SK-N-SH treated with all-trans-retinoic acid at 6 μM for 48 hours (cell line): ENCODE results near the gene ARHGAP18.
A peak's percentile ranks its signal among the peaks of the same experiment; 100 is the strongest.

ENCODE experiments used
- ATAC-seq: fragments of 200-7000 bp; cut with Tn5 transposase; 3 replicates; pipeline ENCODE4 v1.9.1; 2020; ENCODE audit warnings: mild to moderate bottlenecking, moderate library complexity
- ARNTL ChIP-seq: fragments of 450-650 bp; formaldehyde crosslinking; IDR thresholded peaks from 2 replicates; pipeline ENCODE4 v1.5.0; 2020; ENCODE audit warnings: low read depth, mild to moderate bottlenecking, moderate library complexity, borderline replicate concordance
- BACH2 ChIP-seq: fragments of 250-450 bp; sonication (Bioruptor Pico); IDR thresholded peaks from 2 replicates; pipeline ENCODE4 v1.9.0; 2021; ENCODE audit warnings: mild to moderate bottlenecking, borderline replicate concordance
- CSDC2 ChIP-seq: fragments of 250-450 bp; sonication (Bioruptor Pico); IDR thresholded peaks from 2 replicates; pipeline ENCODE4 v1.5.0; 2020; ENCODE audit warnings: mild to moderate bottlenecking, moderate library complexity
- ESRRG ChIP-seq: fragments of 250-450 bp; sonication (Bioruptor Pico); IDR thresholded peaks from 2 replicates; pipeline ENCODE4 v1.6.1; 2021; ENCODE audit warnings: mild to moderate bottlenecking
- GLIS3 ChIP-seq: fragments of 250-450 bp; sonication (Bioruptor Pico); IDR thresholded peaks from 2 replicates; pipeline ENCODE4 v1.5.0; 2020; ENCODE audit warnings: mild to moderate bottlenecking, moderate library complexity
- ISL1 ChIP-seq: fragments of 250-450 bp; sonication (Bioruptor Pico); IDR thresholded peaks from 2 replicates; pipeline ENCODE4 v2.1.2; 2022; ENCODE audit warnings: mild to moderate bottlenecking, moderate library complexity
- OSR1 ChIP-seq: fragments of 250-450 bp; sonication (Bioruptor Pico); IDR thresholded peaks from 2 replicates; pipeline ENCODE4 v1.8.0; 2022; ENCODE audit warnings: moderate library complexity, mild to moderate bottlenecking, inconsistent platforms
- PPARA ChIP-seq: fragments of 250-450 bp; sonication (Bioruptor Pico); IDR thresholded peaks from 2 replicates; pipeline ENCODE4 v1.5.0; 2020; ENCODE audit warnings: mild to moderate bottlenecking, borderline replicate concordance
- RARB ChIP-seq: fragments of 250-450 bp; sonication (Bioruptor Pico); IDR thresholded peaks from 2 replicates; pipeline ENCODE4 v1.8.0; 2021; ENCODE audit warnings: mild to moderate bottlenecking, moderate library complexity
- SNAI2 ChIP-seq: fragments of 250-450 bp; sonication (Bioruptor Pico); IDR thresholded peaks from 2 replicates; pipeline ENCODE4 v1.5.0; 2020; ENCODE audit warnings: mild to moderate bottlenecking, moderate library complexity
- TCF4 ChIP-seq: fragments of 250-450 bp; sonication (Bioruptor Pico); IDR thresholded peaks from 2 replicates; pipeline ENCODE4 v1.8.0; 2021; ENCODE audit warnings: mild to moderate bottlenecking, moderate library complexity, borderline replicate concordance
- TOX ChIP-seq: fragments of 250-450 bp; sonication (Bioruptor Pico); IDR thresholded peaks from 2 replicates; pipeline ENCODE4 v1.8.0; 2021; ENCODE audit warnings: mild to moderate bottlenecking, moderate library complexity, borderline replicate concordance
- ZC3H10 ChIP-seq: fragments of 250-450 bp; sonication (Bioruptor Pico); IDR thresholded peaks from 2 replicates; pipeline ENCODE4 v1.5.1; 2021; ENCODE audit warnings: mild to moderate bottlenecking, moderate library complexity
- ZFP3 ChIP-seq: fragments of 250-450 bp; sonication (Bioruptor Pico); IDR thresholded peaks from 2 replicates; pipeline ENCODE4 v1.5.0; 2020; ENCODE audit warnings: mild to moderate bottlenecking, moderate library complexity
- ZFP30 ChIP-seq: fragments of 450-650 bp; formaldehyde crosslinking; IDR thresholded peaks from 2 replicates; pipeline ENCODE4 v1.5.0; 2022; ENCODE audit warnings: mild to moderate bottlenecking, moderate library complexity
- ZNF565 ChIP-seq: fragments of 450-650 bp; formaldehyde crosslinking; conservative IDR thresholded peaks from 2 replicates; pipeline ENCODE4 v1.5.0; 2020; ENCODE audit warnings: low read depth, mild to moderate bottlenecking, moderate library complexity
- ZNF8 ChIP-seq: fragments of 450-650 bp; formaldehyde crosslinking; IDR thresholded peaks from 2 replicates; pipeline ENCODE4 v1.5.0; 2020; ENCODE audit warnings: mild to moderate bottlenecking, moderate library complexity
- TF ChIP-seq, protein P1 (sequence below): fragments of 250-450 bp; sonication (Bioruptor Pico); IDR thresholded peaks from 2 replicates; pipeline ENCODE4 v1.5.1; 2021; ENCODE audit warnings: mild to moderate bottlenecking, moderate library complexity
- TF ChIP-seq, protein P2 (sequence below): fragments of 250-450 bp; sonication (Bioruptor Pico); IDR thresholded peaks from 2 replicates; pipeline ENCODE4 v1.5.1; 2020; ENCODE audit warnings: low read depth, mild to moderate bottlenecking, moderate library complexity
- TF ChIP-seq, protein P3 (sequence below): fragments of 250-450 bp; sonication (Bioruptor Pico); IDR thresholded peaks from 2 replicates; pipeline ENCODE4 v1.8.0; 2021; ENCODE audit warnings: low read depth, mild to moderate bottlenecking, moderate library complexity, borderline replicate concordance
- TF ChIP-seq, protein P4 (sequence below): fragments of 250-450 bp; sonication (Bioruptor Pico); IDR thresholded peaks from 2 replicates; pipeline ENCODE4 v1.8.0; 2020; ENCODE audit warnings: mild to moderate bottlenecking, moderate library complexity, borderline replicate concordance
- TF ChIP-seq, protein P5 (sequence below): fragments of 250-450 bp; sonication (Bioruptor Pico); IDR thresholded peaks from 2 replicates; pipeline ENCODE4 v1.5.0; 2020; ENCODE audit warnings: mild to moderate bottlenecking, moderate library complexity

The ARHGAP18 gene

DNA sequence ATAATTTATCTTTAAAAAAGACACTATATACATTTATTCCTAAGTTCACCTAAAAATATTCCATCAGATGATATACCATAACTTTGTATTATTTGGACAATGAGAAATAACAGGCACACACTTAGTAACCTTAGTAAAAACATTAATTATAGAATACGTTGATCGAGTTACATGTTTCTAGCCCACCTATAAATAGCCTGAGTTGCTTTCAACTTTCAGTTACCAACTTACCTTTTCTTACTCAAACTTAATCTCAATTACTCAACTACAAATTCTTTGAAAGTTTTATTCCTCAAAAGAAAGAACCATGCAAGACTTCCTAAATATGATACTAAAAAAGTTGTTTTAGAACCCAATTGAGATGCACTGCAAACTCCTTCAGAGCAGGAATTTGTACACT is 12.2 kb downstream of the ARHGAP18 start:
- TF ChIP-seq, protein P1, sequence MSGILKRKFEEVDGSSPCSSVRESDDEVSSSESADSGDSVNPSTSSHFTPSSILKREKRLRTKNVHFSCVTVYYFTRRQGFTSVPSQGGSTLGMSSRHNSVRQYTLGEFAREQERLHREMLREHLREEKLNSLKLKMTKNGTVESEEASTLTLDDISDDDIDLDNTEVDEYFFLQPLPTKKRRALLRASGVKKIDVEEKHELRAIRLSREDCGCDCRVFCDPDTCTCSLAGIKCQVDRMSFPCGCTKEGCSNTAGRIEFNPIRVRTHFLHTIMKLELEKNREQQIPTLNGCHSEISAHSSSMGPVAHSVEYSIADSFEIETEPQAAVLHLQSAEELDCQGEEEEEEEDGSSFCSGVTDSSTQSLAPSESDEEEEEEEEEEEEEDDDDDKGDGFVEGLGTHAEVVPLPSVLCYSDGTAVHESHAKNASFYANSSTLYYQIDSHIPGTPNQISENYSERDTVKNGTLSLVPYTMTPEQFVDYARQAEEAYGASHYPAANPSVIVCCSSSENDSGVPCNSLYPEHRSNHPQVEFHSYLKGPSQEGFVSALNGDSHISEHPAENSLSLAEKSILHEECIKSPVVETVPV (CRISPR knock-in tag): no peak
- TF ChIP-seq ESRRG (CRISPR knock-in tag): no peak
- TF ChIP-seq, protein P2, sequence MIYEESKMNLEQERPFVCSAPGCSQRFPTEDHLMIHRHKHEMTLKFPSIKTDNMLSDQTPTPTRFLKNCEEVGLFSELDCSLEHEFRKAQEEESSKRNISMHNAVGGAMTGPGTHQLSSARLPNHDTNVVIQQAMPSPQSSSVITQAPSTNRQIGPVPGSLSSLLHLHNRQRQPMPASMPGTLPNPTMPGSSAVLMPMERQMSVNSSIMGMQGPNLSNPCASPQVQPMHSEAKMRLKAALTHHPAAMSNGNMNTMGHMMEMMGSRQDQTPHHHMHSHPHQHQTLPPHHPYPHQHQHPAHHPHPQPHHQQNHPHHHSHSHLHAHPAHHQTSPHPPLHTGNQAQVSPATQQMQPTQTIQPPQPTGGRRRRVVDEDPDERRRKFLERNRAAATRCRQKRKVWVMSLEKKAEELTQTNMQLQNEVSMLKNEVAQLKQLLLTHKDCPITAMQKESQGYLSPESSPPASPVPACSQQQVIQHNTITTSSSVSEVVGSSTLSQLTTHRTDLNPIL (CRISPR knock-in tag): no peak
- TF ChIP-seq ZNF565: no peak
- TF ChIP-seq GLIS3 (CRISPR knock-in tag): no peak
- TF ChIP-seq ZC3H10 (CRISPR knock-in tag): no peak
- TF ChIP-seq ZNF8: no peak
- TF ChIP-seq BACH2: no peak
- TF ChIP-seq, protein P3, sequence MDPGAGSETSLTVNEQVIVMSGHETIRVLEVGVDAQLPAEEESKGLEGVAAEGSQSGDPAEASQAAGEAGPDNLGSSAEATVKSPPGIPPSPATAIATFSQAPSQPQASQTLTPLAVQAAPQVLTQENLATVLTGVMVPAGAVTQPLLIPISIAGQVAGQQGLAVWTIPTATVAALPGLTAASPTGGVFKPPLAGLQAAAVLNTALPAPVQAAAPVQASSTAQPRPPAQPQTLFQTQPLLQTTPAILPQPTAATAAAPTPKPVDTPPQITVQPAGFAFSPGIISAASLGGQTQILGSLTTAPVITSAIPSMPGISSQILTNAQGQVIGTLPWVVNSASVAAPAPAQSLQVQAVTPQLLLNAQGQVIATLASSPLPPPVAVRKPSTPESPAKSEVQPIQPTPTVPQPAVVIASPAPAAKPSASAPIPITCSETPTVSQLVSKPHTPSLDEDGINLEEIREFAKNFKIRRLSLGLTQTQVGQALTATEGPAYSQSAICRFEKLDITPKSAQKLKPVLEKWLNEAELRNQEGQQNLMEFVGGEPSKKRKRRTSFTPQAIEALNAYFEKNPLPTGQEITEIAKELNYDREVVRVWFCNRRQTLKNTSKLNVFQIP (CRISPR knock-in tag): no peak
- TF ChIP-seq PPARA (CRISPR knock-in tag): no peak
- no peak for TF ChIP-seq ZFP3 (CRISPR knock-in tag)
- no peak for TF ChIP-seq TOX (CRISPR knock-in tag)
- TF ChIP-seq ISL1 (CRISPR knock-in tag): no peak
- TF ChIP-seq SNAI2: no peak
- TF ChIP-seq ARNTL: no peak
- TF ChIP-seq RARB (CRISPR knock-in tag): no peak
- TF ChIP-seq CSDC2: no peak
- TF ChIP-seq, protein P4, sequence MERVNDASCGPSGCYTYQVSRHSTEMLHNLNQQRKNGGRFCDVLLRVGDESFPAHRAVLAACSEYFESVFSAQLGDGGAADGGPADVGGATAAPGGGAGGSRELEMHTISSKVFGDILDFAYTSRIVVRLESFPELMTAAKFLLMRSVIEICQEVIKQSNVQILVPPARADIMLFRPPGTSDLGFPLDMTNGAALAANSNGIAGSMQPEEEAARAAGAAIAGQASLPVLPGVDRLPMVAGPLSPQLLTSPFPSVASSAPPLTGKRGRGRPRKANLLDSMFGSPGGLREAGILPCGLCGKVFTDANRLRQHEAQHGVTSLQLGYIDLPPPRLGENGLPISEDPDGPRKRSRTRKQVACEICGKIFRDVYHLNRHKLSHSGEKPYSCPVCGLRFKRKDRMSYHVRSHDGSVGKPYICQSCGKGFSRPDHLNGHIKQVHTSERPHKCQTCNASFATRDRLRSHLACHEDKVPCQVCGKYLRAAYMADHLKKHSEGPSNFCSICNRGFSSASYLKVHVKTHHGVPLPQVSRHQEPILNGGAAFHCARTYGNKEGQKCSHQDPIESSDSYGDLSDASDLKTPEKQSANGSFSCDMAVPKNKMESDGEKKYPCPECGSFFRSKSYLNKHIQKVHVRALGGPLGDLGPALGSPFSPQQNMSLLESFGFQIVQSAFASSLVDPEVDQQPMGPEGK (CRISPR knock-in tag): no peak
- no peak for TF ChIP-seq ZFP30 (CRISPR knock-in tag)
- TF ChIP-seq OSR1 (CRISPR knock-in tag): no peak
- TF ChIP-seq, all 23 proteins: peak for 0
- ATAC-seq: no peak

DNA sequence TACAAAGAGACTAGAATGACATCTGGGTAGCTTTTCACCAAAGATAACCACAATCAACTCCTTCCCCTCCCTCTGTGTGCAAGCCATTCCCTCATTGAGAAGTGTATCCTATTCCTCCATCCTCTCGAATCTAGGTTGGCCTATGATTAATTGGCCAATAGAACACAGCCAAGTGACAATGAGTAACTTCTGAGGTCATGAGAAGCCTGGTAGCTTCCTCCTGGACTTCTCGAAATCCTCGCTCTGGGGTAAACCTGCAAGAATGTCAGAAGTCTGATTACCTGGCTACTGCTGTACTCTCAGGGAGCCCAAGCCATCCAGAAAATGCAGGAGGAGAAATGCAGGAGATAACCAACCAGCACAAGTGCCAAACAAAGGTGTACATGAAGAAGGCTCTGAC is 13.1 kb downstream of the ARHGAP18 start:
- TF ChIP-seq, protein P2 (CRISPR knock-in tag): no peak
- TF ChIP-seq BACH2 (no peak), ARNTL (no peak), ZC3H10 (CRISPR knock-in tag) (no peak), TOX (CRISPR knock-in tag) (no peak), OSR1 (CRISPR knock-in tag) (no peak), ZFP3 (CRISPR knock-in tag) (no peak), ZNF8 (no peak), ZNF565 (no peak), SNAI2 (no peak), PPARA (CRISPR knock-in tag) (no peak)
- TF ChIP-seq, protein P5, sequence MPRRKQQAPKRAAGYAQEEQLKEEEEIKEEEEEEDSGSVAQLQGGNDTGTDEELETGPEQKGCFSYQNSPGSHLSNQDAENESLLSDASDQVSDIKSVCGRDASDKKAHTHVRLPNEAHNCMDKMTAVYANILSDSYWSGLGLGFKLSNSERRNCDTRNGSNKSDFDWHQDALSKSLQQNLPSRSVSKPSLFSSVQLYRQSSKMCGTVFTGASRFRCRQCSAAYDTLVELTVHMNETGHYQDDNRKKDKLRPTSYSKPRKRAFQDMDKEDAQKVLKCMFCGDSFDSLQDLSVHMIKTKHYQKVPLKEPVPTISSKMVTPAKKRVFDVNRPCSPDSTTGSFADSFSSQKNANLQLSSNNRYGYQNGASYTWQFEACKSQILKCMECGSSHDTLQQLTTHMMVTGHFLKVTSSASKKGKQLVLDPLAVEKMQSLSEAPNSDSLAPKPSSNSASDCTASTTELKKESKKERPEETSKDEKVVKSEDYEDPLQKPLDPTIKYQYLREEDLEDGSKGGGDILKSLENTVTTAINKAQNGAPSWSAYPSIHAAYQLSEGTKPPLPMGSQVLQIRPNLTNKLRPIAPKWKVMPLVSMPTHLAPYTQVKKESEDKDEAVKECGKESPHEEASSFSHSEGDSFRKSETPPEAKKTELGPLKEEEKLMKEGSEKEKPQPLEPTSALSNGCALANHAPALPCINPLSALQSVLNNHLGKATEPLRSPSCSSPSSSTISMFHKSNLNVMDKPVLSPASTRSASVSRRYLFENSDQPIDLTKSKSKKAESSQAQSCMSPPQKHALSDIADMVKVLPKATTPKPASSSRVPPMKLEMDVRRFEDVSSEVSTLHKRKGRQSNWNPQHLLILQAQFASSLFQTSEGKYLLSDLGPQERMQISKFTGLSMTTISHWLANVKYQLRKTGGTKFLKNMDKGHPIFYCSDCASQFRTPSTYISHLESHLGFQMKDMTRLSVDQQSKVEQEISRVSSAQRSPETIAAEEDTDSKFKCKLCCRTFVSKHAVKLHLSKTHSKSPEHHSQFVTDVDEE: no peak
- peak; percentile 19; the same call in 2 of the 3 replicates for ATAC-seq

DNA sequence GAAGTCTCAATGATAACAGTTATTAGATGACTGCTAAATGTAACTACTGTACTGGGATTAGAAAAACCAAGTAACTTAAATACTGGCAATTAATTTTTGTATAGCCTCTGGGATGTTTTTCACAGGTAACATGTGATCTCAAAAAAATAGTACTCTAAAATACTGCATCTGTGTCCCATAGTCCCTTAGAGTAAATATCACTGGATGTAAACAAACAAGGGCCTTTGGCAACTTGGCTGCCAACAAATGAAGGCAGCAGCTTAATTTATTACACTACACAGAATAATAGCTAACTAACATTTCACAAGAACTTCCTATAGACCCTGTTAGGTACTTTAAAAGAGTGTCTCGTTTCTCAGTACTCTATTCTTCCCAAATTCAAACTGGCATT is 14.0 kb downstream of the ARHGAP18 start:
- no peak for ATAC-seq
- no peak for TF ChIP-seq GLIS3 (CRISPR knock-in tag)
- TF ChIP-seq, protein P5: no peak
- TF ChIP-seq TCF4 (CRISPR knock-in tag): no peak
- no peak for TF ChIP-seq ZFP30 (CRISPR knock-in tag)
- no peak for TF ChIP-seq ARNTL
- no peak for TF ChIP-seq SNAI2
- no peak for TF ChIP-seq RARB (CRISPR knock-in tag)
- no peak for TF ChIP-seq ISL1 (CRISPR knock-in tag)
- TF ChIP-seq PPARA (CRISPR knock-in tag): no peak
- no peak for TF ChIP-seq BACH2
- no peak for TF ChIP-seq ESRRG (CRISPR knock-in tag)
- TF ChIP-seq, protein P1 (CRISPR knock-in tag): no peak
